HepG2 (cell line): ENCODE measurements around the gene C19orf33. TPM values are rescaled to one million over a fixed set of nuclear protein-coding genes. Genes with fewer than 3 reads are reported as not detected.

ENCODE experiments used
- ATAC-seq: fragments of 200-7000 bp; cut with Tn5 transposase; 3 replicates; pipeline ENCODE4 v1.9.1; 2020; ENCODE audit warnings: mild to moderate bottlenecking, moderate library complexity
- BruUV-seq: library from RNA; stranded (reverse); fragments of 400-500 nt; replicated peaks from 2 replicates; lab custom pipeline; 2021; lab: Mats Ljungman, UMichigan
- CTCF ChIA-PET: fragments of 300-600 bp; formaldehyde crosslinking; extraction: SDS; loops from one replicate; lab custom pipeline; 2021; ENCODE audit warnings: low total read pairs, inconsistent platforms, low intra/inter-chr PET ratio; lab: Yijun Ruan, JAX
- POLR2A ChIA-PET: fragments of 350-600 bp; sonication (Branson Sonifier 250); formaldehyde crosslinking; loops from one replicate; lab custom pipeline; 2020; ENCODE audit warnings: antibody characterized with exemption, inconsistent platforms; lab: Yijun Ruan, JAX
- DNase-seq: peaks from one replicate; pipeline ENCODE4 v3.0.0-alpha.2; 2015; ENCODE audit warnings: low spot score
- FAIRE-seq: peaks from 3 replicates; lab custom pipeline; 2011; peaks lifted over from hg19 to GRCh38; lab: Jason Lieb, UNC
- H2AFZ ChIP-seq: one replicate; pipeline ENCODE4 v1.6.1; 2011; ENCODE audit warnings: low read length, inconsistent platforms
- H3K27ac ChIP-seq: fragments of 300-600 bp; 3 replicates; pipeline ENCODE4 v1.8.0; 2011; ENCODE audit warnings: mixed run types, mild to moderate bottlenecking, mixed read lengths, low read length, inconsistent platforms; ENCODE audit not compliant: insufficient read depth; ENCODE audit errors: extremely low read length
- H3K27me3 ChIP-seq, 2 experiments: fragments of 200-600 bp in 1 of 2; 2 replicates in 1 of 2; 3 replicates in 1 of 2; pipeline versions ENCODE4 v1.6.0 to v1.8.0; 2011; ENCODE audit warnings: low read length in 2 of 2, mild to moderate bottlenecking in 2 of 2, moderate library complexity in 2 of 2, inconsistent platforms in 1 of 2; ENCODE audit not compliant: insufficient read depth in 2 of 2, control insufficient read depth in 1 of 2
- H3K36me3 ChIP-seq, 2 experiments: fragments of 200-600 bp in 1 of 2; replicated peaks in 1 of 2; 2 replicates in 1 of 2; 3 replicates in 1 of 2; pipeline versions ENCODE4 v1.5.1 to v1.8.0; 2011; ENCODE audit warnings: low read length in 2 of 2, inconsistent platforms in 1 of 2; ENCODE audit not compliant: insufficient read depth in 2 of 2, control insufficient read depth in 1 of 2
- H3K4me1 ChIP-seq: 2 replicates; pipeline ENCODE4 v1.5.1; 2012; ENCODE audit warnings: low read length, inconsistent platforms; ENCODE audit not compliant: insufficient read depth
- H3K4me2 ChIP-seq: 2 replicates; pipeline ENCODE4 v1.6.0; 2011; ENCODE audit warnings: low read depth, low read length, inconsistent platforms
- H3K4me3 ChIP-seq, 3 experiments: fragments of 200-600 bp in 1 of 3; sonication (generic), shearing (Covaris generic) in 1 of 3; replicated peaks in 1 of 3; 2 replicates each; pipeline ENCODE4 v1.5.1; 2011 to 2016; ENCODE audit warnings: low read length in 3 of 3, inconsistent platforms in 2 of 3, low read depth in 2 of 3, mild to moderate bottlenecking in 2 of 3, control low read depth in 1 of 3, mixed read lengths in 1 of 3; ENCODE audit not compliant: insufficient read depth in 1 of 3
- H3K79me2 ChIP-seq: one replicate; pipeline ENCODE4 v1.6.1; 2011; ENCODE audit warnings: low read length, inconsistent platforms; ENCODE audit not compliant: insufficient read depth
- H3K9ac ChIP-seq: 2 replicates; pipeline ENCODE4 v1.6.0; 2011; ENCODE audit warnings: mild to moderate bottlenecking, low read depth, low read length, inconsistent platforms; ENCODE audit not compliant: insufficient read depth
- H3K9me3 ChIP-seq: 2 replicates; pipeline ENCODE4 v1.5.1; 2012; ENCODE audit warnings: mild to moderate bottlenecking, low read length
- H4K20me1 ChIP-seq: 2 replicates; pipeline ENCODE4 v1.6.0; 2011; ENCODE audit warnings: inconsistent platforms, mild to moderate bottlenecking, low read length, moderate library complexity; ENCODE audit not compliant: insufficient read depth
- ELF1 ChIP-seq: sonication (generic); formaldehyde crosslinking; IDR thresholded peaks from 2 replicates; pipeline ENCODE4 v1.4.0; 2020; ENCODE audit warnings: missing genetic modification reagents
- GMEB1 ChIP-seq: sonication (generic); formaldehyde crosslinking; IDR thresholded peaks from 2 replicates; pipeline ENCODE4 v1.5.1; 2020; ENCODE audit warnings: missing genetic modification reagents, mild to moderate bottlenecking, borderline replicate concordance
- HOXA7 ChIP-seq: sonication (generic); formaldehyde crosslinking; IDR thresholded peaks from 2 replicates; pipeline ENCODE4 v1.8.1; 2022; ENCODE audit warnings: mild to moderate bottlenecking, missing genetic modification reagents, moderate library complexity
- MAFF ChIP-seq: IDR thresholded peaks from 2 replicates; pipeline ENCODE4 v1.6.1; 2011; ENCODE audit warnings: low read depth, low read length, improper control_type of control experiment
- MAFK ChIP-seq, 2 experiments: IDR thresholded peaks in 1 of 2; conservative IDR thresholded peaks in 1 of 2; 2 replicates each; pipeline ENCODE4 v1.6.1; 2011; ENCODE audit warnings: improper control_type of control experiment in 2 of 2, low read length in 2 of 2
- TARDBP ChIP-seq: sonication (generic); formaldehyde crosslinking; IDR thresholded peaks from 2 replicates; pipeline ENCODE4 v1.8.0; 2022; ENCODE audit warnings: mild to moderate bottlenecking, missing genetic modification reagents
- ZBTB7B ChIP-seq: sonication (generic); formaldehyde crosslinking; IDR thresholded peaks from 2 replicates; pipeline ENCODE4 v1.4.0; 2020; ENCODE audit warnings: missing genetic modification reagents
- ZNF331 ChIP-seq: sonication (generic); formaldehyde crosslinking; IDR thresholded peaks from 2 replicates; pipeline ENCODE4 v1.4.0; 2020; ENCODE audit warnings: missing genetic modification reagents
- WGBS: methylation state at CpG from one replicate; pipeline ENCODE4 v1.1.6; 2017; ENCODE audit warnings: low lambda C conversion rate; 5-methylcytosine and 5-hydroxymethylcytosine counted together
- in situ Hi-C: cut with HindIII; loops from 2 replicates; pipeline ENCODE4 v1.10.0; 2017; ENCODE audit warnings: low pct_unique_long_range_greater_than_20kb; ENCODE audit not compliant: extremely low pct_ligation_motif_present
- intact Hi-C: fragments of 100-400 bp; cut with micrococcal nuclease; formaldehyde crosslinking; loops from one replicate; pipeline ENCODE4 v1.10.0; 2022; ENCODE audit not compliant: unreplicated experiment
- polyA plus RNA-seq, 8 experiments: library from polyadenylated mRNA; depleted of rRNA in 3 of 8; stranded (reverse) in 7 of 8; unstranded in 1 of 8; fragments of >200 nt; fragmentation: Illumina TruSeq in 4 of 8; extraction: Trizol in 4 of 8; gene quantifications; 2 replicates each; pipeline versions ENCODE4 v1.2.1 to v1.2.3, GENCODE V29; 2011 to 2016; ENCODE audit warnings: low read depth in 4 of 8, missing spikeins in 1 of 8, mixed read lengths in 1 of 8; ENCODE audit not compliant: insufficient read depth in 1 of 8
- total RNA-seq, 5 experiments: library from RNA; depleted of rRNA; stranded (reverse); fragments of >200 nt; fragmentation: Illumina TruSeq; extraction: Trizol; gene quantifications; 2 replicates each; pipeline ENCODE4 v1.2.3, GENCODE V29; 2016; ENCODE audit warnings: low read depth in 1 of 5

The C19orf33 gene
- total and polyA plus RNA-seq, 2 of the 13 experiments (the other 11 are each of a cell fraction or from before 2014, with no cell fraction given), result 2.5 to 3.3 TPM

GRCh38 chr19:38276942-38277517 lies 27.0 kb upstream of the C19orf33 start:
- peak; percentile 80 for TF ChIP-seq MAFF
- no peak for TF ChIP-seq HOXA7 (CRISPR knock-in tag)
- peak; percentile 69 to 82 for TF ChIP-seq MAFK (conservative IDR thresholded peaks at IDR 0.05 in 1 of 2, IDR thresholded peaks at IDR 0.05 in 1 of 2; ENCODE audit: low read length in 2 of 2)
- ATAC-seq (no peak), FAIRE-seq (no peak), DNase-seq (no peak)
- H3K36me3 ChIP-seq, result no peaks in the 10 kb centered on the region
- H2AFZ ChIP-seq, result no peak overlapping the region
- in situ Hi-C loops (no loop called here), intact Hi-C loops (no loop called here)
- 45% methylated on average over 7 of the region's 7 CpGs for WGBS
- POLR2A ChIA-PET, result no interaction called here
- CTCF ChIA-PET, result no interaction called here
- no peak overlapping the region for H3K27ac ChIP-seq
- H3K4me2 ChIP-seq, result no peak overlapping the region
- no peaks in the 10 kb centered on the region for H3K9me3 ChIP-seq
- no peaks in the 10 kb centered on the region for H3K79me2 ChIP-seq
- H4K20me1 ChIP-seq, result no peaks in the 10 kb centered on the region
- no peak overlapping the region for H3K9ac ChIP-seq
- BruUV-seq, result no TSS peak
- peaks cover 0 to 1% of the 10 kb centered on the region in 2 experiments; a peak in 1 of 5 replicates for H3K27me3 ChIP-seq
- H3K4me1 ChIP-seq, result peaks cover 26% of the 10 kb centered on the region
- H3K4me3 ChIP-seq, result no peak overlapping the region

GRCh38 chr19:38277549-38277948 lies 26.5 kb upstream of the C19orf33 start:
- DNase-seq, result no peak
- no TSS peak for BruUV-seq
- in situ Hi-C loops (no loop called here), intact Hi-C loops (no loop called here)
- H3K27ac ChIP-seq, result no peak overlapping the region
- no peak overlapping the region for H3K4me3 ChIP-seq
- FAIRE-seq, result no peak
- H2AFZ ChIP-seq, result no peak overlapping the region
- ATAC-seq, result no peak
- ChIA-PET CTCF (no interaction called here), POLR2A (no interaction called here)
- no peaks in the 10 kb centered on the region for H3K9me3 ChIP-seq
- no peak overlapping the region for H3K9ac ChIP-seq
- H3K36me3 ChIP-seq, result no peaks in the 10 kb centered on the region
- no peaks in the 10 kb centered on the region for H3K79me2 ChIP-seq
- H4K20me1 ChIP-seq, result no peaks in the 10 kb centered on the region
- WGBS, result 8% methylated on average over 5 of the region's 5 CpGs
- H3K4me1 ChIP-seq, result peaks cover 26% of the 10 kb centered on the region
- no peak for TF ChIP-seq ZNF331 (CRISPR knock-in tag)
- TF ChIP-seq GMEB1 (CRISPR knock-in tag), result no peak
- TF ChIP-seq ELF1 (CRISPR knock-in tag), result no peak
- TF ChIP-seq ZBTB7B (CRISPR knock-in tag), result no peak
- TF ChIP-seq TARDBP (CRISPR knock-in tag), result no peak
- peaks cover 0 to 1% of the 10 kb centered on the region in 2 experiments; a peak in 1 of 5 replicates for H3K27me3 ChIP-seq
- no peak overlapping the region for H3K4me2 ChIP-seq
